Activated CD4-positive, alpha-beta T cell treated with anti-CD3 and anti-CD28 coated beads, Interleukin-2, amount 50 U/mL, for 48 hours (primary cell): Measurements from ENCODE around the gene TBC1D25.
"Not testable (repeated sequence)": the region's sequence is repeated elsewhere in the genome, so short reads cannot be mapped to it uniquely, and the experiment has no call there.

Experiments
- DNase-seq, 2 experiments: peaks; one replicate each; pipeline ENCODE4 v3.0.0-alpha.2; 2020

The TBC1D25 gene

DNA sequence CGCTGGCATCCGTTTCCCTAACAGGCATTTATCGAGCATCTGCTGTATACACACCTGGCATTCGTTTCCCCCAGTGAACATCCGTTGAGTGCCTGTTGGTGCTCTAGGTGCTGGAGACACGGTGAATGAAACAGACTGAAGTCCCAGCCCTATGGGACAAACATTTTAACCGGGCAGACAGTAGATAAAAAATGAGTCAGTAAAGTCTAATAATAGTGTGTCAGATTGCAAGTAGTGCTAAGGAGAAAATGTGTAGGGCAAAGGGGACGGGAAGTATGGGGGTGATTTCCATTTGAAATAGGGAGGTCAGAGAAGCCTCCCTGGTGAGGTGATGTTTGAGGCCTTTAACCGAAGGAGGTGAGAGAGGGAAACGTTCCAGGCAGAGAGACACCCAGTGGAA, 23.2 kb upstream of the TBC1D25 start:
- no peak for DNase-seq

DNA sequence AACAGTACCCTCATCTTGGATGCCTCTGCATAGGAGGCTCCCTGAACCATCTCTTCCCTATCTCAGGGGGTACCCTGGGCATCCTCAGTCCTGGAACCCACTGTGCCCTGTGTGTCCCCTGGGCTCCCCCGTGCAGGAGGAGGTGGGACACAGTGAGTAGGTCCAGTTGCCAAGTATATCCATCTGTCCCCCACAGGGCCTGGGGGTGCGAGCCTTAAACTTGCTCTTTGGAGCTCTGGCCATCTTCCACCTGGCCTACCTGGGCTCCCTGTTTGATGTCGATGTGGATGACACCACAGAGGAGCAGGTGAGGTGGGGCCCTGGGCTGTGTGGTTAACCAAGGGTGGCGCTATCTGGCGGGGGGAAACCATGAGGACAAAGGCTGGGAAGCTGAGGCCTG, 22.5 kb upstream of the TBC1D25 start:
- no peak for DNase-seq

DNA sequence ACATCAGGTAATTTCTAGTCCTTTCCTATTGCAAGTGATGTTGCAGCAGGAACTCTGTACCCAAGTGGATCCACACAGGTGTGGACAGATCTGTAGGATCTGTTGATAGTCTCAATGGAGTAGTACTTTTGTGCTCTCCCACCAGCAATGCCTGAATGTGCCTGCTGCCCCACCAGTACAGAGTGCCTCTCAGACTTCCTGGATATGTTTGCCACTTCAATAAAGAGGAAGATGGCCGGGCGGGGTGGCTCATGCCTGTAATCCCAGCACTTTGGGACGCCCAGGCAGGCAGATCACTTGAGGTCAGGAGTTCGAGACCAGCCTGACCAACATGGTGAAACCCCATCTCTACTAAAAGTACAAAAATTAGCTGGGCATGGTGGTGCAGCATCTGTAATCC, 20.0 kb upstream of the TBC1D25 start:
- DNase-seq: not testable (repeated sequence)

DNA sequence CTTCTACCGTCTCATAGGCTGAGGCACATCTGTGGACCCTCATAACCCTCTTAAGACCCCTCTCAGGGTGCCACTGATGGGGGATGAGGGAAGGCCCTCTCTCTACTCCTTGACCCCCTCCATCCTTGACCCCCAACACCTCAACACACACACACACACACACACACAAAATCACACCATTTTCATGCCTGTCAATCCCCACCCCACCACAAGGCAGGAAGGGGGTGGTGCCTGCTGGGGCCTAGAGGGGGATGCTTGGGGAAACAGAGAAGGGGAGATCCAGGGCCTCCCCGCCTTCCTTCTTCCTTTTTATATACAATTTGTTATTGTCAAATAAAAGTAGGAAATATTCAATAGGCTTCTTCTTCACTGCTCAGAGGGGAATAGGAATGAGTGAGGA, 19.1 kb upstream of the TBC1D25 start:
- DNase-seq: no peak

DNA sequence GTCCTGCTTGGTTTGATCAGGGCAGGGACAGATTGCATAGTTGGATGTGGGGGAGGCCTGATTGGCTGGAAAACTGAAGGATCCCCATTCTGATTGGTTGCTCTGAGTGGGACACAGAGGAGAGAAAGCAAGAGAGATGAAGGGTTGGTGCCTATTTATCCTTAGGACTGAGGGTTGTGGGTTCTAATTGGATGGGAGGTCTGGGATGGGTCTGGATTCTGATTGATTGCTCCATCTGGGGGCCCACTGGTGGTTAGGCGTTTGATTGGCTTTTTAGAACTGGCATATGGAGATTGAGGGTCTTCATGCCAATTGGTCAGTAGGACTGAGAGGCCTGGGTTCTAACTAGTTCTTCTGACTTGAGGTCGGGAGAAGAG, 18.6 kb upstream of the TBC1D25 start:
- no peak for DNase-seq

DNA sequence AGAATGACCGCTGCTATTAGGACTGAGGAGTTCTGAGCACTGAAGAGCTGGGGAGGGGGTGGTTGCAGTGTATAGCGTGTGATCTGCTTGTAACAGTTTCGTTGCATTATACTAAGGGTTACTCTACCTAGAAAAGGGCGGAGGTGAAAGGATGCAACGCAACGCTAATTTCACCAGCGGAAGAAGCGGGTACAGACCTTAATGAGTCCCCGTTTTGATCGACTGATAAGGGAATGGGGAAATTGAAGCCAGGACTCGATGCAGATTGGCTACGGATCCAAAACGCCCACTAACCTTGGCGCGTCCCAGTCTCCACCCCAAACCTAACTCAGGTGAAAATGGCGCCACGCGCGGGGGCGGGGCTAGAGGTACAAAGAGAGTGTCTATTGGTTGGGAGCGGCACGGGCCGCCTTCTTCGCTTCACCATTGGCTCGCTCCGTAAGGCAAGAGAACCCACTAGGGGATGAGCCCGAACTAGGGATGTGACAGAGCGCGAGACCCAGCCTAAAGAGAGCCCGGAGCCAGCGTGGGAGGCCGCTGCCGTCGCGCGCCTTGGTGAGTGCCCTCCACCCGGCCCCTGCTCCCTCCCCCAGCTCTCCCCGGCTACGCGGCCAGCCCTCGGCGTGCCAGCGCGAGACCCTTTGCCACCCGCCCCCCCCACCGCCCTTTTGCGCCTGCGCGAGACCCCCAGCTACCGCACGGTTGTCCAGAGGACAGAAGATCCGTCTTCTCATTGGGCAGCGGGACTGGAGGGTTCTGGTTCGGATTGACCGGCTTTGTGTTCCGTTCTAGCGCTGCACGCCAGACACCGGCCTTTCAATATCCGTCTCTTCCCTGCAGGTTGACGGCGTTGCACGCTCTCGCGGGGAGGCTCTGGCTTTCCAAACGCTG, 17.9 kb upstream of the TBC1D25 start, which contains the start of gene EBP:
Gene EBP (plus strand): TSS at position 456 of the 891 bp plus-strand sequence. CDS start 1,964 bp downstream, outside the sequence.
- DNase-seq: peak; percentile 95

DNA sequence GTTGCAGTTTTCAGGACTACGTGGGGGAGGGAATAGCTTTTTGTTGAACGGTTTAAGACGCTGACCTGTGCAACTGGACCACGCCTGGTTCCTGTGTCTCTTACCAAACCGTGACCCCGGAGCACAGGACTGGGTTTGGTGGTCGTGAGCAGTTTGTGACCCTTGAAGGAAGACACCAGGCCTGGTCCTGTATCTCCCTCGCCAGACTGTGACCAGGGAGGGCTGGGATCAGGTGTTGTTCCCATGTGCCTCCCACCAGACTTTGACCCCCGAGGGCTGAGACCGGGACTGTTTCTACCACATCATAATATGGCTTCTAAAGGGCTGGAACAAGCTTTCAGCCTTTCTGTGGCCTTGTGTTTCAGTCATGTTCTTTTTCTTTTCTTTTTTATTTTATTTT, 17.2 kb upstream of the TBC1D25 start:
- DNase-seq: no peak

DNA sequence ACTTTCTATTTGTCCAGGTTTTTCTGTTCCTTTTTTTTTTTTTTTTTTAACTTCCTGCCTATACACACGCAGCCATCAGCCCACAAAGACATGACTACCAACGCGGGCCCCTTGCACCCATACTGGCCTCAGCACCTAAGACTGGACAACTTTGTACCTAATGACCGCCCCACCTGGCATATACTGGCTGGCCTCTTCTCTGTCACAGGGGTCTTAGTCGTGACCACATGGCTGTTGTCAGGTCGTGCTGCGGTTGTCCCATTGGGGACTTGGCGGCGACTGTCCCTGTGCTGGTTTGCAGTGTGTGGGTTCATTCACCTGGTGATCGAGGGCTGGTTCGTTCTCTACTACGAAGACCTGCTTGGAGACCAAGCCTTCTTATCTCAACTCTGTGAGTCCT, 15.8 kb upstream of the TBC1D25 start:
- DNase-seq: no peak

DNA sequence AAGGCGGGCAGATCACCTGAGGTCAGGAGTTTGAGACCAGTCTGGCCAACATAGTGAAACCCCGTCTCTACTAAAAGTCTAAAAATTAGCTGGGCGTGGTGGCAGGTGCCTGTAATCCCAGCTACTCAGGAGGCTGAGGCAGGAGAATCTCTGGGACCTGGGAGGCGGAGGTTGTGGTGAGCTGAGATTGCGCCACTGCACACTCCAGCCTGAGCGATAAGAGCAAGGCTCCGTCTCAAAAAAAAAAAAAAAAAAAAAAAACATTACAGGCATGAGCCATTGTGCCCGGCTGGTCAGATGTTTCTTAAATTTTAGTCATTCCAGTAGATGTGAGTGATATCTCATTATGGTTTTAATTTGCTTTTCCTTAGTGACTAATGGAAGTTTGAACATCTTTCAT, 13.7 kb upstream of the TBC1D25 start:
- DNase-seq: not testable (repeated sequence)

DNA sequence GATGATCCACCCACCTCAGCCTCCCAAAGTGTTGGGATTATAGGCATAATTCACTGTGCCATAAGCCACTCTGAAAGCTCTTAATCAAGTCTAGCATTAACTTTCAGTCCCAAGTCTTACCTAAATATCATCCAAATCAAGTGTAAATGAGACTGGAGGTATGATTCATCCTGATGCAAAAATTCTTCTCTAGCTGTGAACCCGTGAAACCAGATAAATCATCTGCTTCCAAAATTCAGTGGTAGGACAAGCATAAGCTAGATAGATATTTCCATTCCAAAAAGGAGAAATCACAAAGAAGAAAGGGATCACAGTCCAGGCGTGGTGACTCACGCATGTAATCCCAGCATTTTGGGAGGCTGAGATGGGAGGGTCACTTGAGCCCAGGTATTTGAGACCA, 8.8 kb upstream of the TBC1D25 start:
- no peak for DNase-seq

DNA sequence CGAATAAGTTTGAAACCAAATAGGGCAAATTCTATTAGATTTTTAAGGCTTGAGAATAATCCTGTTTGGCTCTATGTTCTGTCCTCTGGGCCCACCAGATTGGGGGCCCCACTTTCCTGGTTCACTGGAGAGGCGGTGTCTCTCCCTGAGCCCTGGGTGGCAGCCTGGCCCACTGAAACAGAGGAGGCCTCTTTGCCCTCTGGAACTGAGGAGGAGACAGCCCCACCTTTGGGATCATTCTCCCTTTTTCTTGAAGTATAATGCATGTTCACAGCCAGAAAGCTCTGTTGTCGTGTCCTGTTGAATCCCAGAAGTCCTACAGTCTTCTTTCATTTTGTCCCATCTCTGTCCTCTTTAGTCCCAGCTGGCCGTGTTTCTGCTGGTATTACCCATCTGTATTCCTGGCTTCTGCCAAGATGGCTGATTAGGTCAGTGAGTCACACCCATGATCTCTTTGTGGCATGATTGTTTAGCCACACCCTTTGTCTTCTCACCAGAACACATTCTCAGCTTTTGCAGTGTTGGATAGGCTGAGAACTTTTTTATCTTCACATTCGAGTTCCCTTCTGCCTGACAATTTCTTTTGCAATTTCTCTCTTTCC, 8.1 kb upstream of the TBC1D25 start:
- DNase-seq: no peak

DNA sequence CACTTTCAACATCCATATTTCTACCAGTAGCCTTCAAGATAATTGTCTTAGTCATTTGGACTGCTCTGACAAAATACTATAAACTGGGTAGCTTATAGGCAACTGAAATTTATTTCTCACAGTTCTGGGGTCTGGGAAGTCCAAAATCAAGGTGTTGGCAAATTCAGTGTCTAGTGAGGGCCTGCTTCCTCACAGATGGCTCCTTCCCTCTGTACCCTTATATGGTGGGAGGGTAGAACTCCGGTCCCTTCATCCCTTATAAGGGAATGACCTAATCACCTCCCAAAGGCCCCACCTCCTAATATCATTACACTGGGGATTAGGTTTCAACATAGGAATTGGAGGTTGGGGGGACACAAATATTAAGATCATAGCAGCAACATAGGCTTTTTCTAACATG, 7.4 kb upstream of the TBC1D25 start:
- DNase-seq: no peak

DNA sequence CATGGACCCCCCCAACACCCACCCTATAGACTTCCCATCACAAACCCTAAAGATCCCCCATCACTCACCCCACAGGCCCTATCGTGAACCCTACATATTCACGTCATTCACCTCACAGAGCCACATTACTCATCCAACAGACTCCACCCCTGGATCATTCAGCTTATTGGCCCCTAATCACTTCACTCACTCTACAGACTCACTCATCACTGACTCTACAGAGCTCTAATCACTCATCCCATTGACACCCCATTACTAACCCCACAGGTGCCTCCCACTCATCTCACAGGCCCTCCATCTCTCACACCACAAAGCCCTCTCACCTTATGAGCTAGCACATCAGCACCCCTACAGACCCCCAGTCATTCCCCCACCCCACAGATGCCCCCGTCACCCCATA, 6.3 kb upstream of the TBC1D25 start:
- DNase-seq: no peak

DNA sequence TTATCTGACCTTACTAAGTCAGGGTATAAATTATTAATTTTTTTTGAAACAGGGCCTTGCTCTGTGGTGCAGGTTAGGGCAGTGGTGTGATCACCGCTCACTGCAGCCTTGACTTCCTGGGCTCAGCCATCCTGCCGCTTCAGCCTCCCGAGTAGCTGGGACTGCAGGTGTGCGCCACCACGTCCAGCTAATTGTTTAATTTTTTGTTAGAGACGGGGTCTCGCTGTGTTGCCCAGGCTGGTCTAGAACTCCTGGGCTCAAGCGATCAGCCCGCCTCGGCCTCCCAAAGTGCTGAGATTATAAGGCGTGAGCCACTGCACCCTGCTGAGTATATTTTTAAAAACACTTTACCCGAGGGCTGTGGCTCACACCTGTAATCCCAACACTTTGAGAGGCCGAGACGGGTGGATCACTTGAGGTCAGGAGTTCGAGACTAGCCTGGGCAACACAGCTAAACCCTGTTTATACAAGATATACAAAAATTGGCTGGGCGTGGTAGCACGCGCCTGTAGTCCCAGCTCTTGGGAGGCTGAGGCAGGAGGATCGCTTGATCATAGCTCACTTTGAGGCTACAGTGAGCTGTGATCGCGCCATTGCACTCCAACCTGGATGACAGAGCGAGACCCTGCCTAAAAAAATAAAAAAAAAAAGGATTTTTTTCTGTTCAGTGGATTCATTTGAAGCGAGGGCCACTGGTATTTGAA, 721 bp upstream of the TBC1D25 start:
- DNase-seq: no peak

DNA sequence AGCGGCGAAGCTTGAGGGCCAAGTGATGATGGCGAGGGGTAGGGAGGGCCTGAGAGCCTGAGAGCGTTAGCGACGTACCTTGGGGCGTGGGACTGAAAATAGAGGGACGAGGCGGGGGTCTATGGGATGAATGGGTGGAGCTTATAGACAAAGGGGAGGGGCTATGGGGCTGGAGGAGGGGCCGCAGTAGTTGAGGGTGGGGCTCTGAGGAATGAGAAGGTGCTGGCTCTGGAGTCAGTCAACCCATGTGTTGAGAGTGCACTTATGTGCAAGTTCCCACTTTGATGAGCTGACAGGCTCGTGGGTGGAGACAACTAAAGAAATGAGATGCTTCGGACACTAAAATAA, 488 bp downstream of the TBC1D25 start:
- peak; percentile 55 to 65 for DNase-seq

DNA sequence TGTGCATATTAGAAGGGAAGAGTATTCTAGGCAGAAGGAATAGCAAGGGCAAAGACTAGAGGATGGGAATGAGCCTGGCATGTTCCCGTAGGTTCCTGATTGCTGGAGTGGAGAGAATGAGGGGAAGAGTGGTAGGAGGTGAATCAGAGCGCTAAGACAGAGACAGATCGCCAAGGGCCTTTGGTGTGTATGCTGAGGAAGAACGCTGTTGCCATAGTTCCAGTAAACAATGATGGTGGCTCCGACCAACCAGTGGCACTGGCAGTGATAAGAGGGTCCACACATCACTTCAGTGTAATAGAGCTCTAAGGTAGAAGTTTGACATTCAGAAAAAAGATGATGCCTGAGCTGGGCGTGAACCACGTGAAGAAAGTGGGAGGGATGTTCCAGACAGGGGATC, 966 bp downstream of the TBC1D25 start:
- no peak for DNase-seq

DNA sequence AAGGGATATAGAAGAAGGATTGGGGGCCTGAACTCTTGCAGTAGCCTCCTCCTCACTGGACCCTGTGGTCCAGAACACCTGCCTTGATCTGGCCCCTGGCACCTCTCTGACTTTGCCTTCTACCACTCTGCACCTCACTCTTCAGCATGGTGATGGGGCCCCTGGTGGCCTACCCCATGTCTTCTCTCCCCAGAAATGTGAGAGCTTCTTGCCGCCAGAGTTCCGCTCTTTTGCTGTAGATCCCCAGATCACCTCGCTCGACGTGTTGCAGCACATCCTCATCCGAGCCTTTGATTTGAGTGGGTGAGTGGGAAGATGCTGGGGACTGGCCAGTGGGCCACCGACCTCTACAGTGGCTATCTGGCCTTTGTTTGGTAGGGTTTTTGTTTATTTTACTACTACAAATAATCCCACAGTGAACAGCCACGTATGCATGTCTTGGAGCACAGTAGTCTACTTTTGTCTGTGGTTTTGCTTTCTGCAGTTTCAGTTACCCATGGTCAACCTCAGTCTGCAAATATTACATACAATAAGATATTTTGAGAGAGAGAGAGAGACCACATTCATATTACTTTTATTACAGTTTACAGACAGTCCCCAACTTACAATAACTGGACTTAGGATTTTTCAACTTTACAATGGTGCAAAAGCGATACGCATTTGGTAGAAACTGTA, 1.8 kb downstream of the TBC1D25 start:
- DNase-seq: no peak

DNA sequence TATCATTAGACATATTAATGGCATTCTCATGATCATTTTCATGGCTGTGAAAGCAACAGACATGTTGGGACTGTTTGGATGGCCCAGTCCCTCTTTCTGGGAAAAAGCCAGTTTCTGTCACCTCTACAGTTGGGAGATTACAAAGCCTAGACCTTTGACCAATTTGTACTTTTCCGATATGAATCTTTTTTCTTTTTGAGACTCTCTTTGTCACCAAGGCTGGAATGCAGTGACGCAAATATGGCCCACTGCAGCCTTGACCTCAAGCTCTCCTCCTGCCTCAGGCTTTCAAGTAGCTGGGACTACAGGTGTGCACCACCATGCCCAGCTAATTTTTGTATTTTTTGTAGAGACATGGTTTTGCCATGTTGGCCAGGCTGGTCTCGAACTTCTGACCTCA, 9.4 kb downstream of the TBC1D25 start:
- DNase-seq: no peak

DNA sequence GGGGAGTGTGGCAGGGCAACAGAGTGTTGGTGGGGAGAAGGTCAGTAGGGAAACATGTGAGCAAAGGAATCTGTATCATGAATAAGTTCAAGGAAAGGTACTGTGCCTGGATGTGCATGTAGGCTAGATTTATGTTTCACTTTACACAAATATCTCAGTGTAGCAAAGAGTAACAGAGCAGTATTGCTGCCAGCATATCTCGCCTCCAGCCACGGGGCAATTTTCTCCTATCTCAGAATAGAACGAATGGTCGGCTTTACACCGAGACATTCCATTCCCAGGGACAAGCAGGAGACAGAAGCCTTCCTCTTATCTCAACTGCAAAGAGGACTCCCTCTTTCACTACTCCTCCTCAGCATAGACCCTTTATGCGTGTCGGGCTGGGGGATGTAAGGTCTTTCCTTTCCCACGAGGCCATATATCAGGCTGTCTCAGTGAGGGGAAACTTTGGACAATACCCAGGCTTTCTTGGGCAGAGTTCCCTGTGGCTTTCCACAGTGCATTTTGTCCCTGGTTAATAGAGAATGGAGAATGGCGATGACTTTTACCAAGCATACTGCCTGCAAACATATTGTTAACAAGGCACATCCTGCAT, 16.3 kb downstream of the TBC1D25 start:
- not testable (repeated sequence) for DNase-seq

DNA sequence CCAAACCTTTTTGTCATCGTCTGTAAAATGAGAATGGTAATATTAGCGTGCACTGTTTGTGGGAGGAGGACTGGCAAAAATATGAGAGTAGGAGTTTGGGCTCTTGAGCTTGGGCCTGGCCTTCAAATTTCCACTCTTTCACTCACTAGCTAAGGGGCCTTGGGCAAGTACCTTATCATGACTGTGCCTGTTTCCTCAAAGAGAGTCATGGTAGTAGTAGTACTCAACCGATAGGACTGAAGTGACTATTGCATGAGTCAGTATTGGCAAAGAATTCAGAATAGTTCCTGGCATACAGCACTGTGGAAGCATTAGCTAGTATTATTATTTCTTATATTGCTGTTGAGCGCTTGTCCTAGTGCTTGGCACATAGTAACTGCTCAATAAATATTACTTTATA, 18.8 kb downstream of the TBC1D25 start:
- no peak for DNase-seq

DNA sequence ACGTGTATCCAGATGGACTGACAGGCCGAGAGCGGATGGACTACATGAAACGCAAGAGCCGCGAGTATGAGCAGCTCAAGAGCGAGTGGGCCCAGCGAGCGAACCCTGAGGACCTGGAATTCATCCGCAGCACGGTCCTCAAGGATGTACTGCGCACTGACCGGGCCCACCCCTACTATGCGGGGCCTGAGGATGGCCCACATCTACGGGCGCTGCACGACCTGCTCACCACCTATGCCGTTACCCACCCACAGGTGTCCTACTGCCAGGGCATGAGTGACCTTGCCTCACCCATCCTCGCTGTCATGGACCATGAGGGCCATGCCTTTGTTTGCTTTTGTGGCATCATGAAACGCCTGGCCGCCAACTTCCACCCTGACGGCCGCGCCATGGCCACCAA, 20.1 kb downstream of the TBC1D25 start:
- DNase-seq: no peak

DNA sequence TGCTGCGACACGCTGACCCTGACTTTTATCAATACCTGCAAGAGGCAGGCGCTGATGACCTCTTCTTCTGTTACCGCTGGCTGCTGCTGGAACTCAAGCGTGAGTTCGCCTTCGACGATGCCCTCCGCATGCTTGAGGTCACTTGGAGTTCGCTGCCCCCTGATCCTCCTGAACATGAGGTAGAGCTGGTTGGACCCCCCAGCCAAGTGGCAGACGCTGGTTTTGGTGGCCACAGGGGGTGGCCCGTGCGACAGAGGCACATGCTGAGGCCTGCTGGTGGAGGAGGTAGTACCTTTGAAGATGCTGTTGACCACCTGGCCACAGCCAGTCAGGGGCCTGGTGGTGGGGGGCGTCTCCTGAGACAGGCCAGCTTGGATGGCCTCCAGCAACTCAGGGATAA, 20.5 kb downstream of the TBC1D25 start:
- no peak for DNase-seq

DNA sequence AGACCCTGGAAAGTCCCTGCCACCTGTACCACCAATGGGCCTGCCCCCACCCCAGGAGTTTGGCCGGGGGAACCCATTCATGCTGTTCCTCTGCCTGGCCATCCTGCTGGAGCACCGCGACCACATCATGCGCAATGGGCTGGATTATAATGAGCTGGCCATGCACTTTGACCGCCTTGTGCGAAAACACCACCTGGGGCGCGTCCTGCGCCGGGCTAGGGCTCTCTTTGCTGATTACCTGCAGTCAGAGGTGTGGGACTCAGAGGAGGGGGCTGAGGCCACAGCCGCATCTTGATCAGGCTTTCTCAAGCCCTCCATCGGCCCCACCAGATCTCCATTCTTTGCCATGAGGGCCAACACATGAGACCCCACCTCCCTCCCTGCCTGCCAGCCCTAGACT, 21.2 kb downstream of the TBC1D25 start:
- no peak for DNase-seq
